GM18526 (cell line): Measurements from ENCODE around the gene C19orf12.

Experiments
- POLR2A ChIP-seq: IDR thresholded peaks from 3 replicates; pipeline ENCODE4 v1.6.1; 2011; ENCODE audit not compliant: insufficient read length; ENCODE audit errors: extremely low read depth

The C19orf12 gene

GRCh38 chr19:29665826-29666577 is 49.1 kb downstream of the C19orf12 start:
- TF ChIP-seq POLR2A = no peak

- peak; percentile 43 for TF ChIP-seq POLR2A
Measured at GRCh38 chr19:29665215-29665825, 49.7 kb downstream of the C19orf12 start, which contains the start of gene PLEKHF1. Gene PLEKHF1 (plus strand): TSS chr19:29665461. CDS start chr19:29673840, 8,379 bp downstream.

GRCh38 chr19:29664753-29665214 is 50.3 kb downstream of the C19orf12 start:
- no peak for TF ChIP-seq POLR2A

GRCh38 chr19:29663861-29664752 is 51.0 kb downstream of the C19orf12 start:
- TF ChIP-seq POLR2A = no peak

GRCh38 chr19:29662604-29663404 is 52.3 kb downstream of the C19orf12 start:
- TF ChIP-seq POLR2A = no peak

- no peak for TF ChIP-seq POLR2A
Measured at GRCh38 chr19:29662278-29662603, 52.8 kb downstream of the C19orf12 start.

GRCh38 chr19:29660835-29661234 is 54.2 kb downstream of the C19orf12 start:
- no peak for TF ChIP-seq POLR2A

GRCh38 chr19:29658221-29658991 is 56.7 kb downstream of the C19orf12 start:
- TF ChIP-seq POLR2A = no peak

GRCh38 chr19:29655648-29656335 is 59.3 kb downstream of the C19orf12 start:
- no peak for TF ChIP-seq POLR2A

- no peak for TF ChIP-seq POLR2A
Measured at GRCh38 chr19:29653398-29653797, 61.7 kb downstream of the C19orf12 start.

- no peak for TF ChIP-seq POLR2A
Measured at GRCh38 chr19:29651622-29652394, 63.3 kb downstream of the C19orf12 start.

- TF ChIP-seq POLR2A = no peak
Measured at GRCh38 chr19:29650772-29651387, 64.2 kb downstream of the C19orf12 start.
